Nucleus accumbens (tissue), 56 donors: Measurements from ENCODE around the gene NAT14.

Experiments
- DNase-seq, 56 donors: peaks; one replicate each; lab custom pipeline; 2025; lab: John Stamatoyannopoulos, UW

Gene NAT14

DNA sequence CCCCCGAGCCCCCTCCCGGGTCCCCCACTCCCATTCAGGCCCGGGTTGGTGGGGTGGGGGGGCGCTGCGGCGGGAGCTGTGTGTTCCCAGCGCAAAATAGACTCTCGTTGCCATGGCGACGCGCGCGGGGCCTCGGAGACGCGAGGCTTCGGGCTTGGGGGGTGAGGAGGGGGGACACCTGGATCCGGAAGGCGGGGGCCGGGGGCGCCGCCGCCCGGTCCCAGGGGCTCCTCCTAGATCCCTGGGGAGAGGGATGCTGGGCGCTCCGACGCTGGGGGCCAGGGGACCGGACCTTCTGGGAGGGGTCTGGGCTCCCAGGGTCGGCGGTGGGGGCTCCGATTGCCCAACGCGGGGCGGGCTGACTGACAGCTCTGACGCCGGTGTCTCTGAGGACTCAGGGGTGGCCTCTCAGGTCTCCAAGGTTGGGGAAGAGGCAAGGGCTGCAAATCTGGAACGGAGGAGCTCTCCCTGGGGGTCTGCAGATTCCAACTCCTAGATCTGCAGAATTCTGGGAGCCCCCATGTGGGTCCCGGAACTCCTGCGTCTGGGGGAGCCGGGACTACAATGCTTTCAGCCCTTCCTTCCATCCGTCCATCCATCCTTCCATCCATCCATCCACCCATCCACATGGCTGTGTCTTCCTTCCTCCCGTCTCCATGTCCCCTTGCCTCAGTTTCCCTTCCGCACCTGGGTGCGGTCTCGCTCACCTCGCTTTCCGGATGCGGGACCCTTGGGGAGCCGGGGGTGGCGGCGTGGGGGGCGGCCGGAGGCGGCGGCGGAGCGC lies 32.8 kb upstream of the NAT14 start:
- peak in 48 of 56 donors; percentile 13 to 84 (median 54) for DNase-seq

DNA sequence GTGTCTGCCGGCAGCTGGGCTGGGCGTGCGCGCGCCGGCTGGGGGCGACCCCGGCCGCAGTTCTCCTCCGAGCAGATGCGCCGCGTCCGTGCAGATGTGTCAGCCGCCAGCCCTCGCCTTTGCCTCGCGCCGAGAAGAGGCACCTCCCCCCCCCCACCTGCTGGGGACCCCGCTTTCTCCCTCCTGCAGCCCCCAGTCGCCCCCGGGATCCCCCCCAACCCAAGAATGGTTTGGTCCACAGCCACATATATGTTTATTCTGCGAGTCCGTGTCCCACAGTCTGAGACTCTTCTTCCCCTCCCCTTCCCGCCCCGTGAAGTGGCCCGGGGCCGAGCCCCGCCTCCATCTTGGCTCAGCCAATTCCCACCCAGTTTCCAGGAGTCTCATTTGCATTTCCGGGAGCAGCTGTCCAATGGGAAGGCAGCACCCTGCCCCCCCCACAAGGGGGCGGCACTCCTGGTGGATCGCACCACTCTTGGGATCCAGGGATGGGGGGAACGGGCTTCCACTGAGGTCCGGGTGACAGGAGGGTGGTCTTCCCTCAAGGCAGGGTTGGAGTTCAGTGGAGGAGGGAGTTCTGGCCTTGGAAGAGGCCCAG lies 32.1 kb upstream of the NAT14 start:
- peak; percentile 47 to 98 (median 94) for DNase-seq

GRCh38 chr19:55453511-55454260 lies 31.3 kb upstream of the NAT14 start:
- DNase-seq, result no peak

DNA sequence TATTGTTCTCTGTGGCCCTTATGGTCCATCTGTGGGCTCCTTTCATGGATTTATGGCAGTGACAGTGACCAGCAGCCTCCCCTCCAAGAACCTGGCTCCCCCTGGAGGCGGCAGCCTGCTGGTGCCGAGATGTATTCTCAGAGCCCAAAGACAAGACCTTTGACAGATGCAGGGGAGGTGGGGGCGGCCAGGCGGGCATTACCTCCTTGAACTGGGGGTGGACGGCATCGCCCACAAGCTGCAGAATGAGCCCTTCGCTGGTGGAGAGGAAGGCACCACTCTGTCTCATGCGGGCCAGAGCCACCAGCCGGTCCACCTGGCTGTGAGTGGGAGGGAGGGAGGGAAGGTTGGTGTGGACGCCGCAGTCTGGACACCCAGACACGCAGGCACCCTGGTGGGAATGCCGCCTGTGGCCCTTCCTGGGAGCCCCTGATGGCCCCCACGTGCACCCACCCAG lies 30.2 kb upstream of the NAT14 start:
- peak in 47 of 56 donors; percentile 10 to 76 (median 38) for DNase-seq

DNA sequence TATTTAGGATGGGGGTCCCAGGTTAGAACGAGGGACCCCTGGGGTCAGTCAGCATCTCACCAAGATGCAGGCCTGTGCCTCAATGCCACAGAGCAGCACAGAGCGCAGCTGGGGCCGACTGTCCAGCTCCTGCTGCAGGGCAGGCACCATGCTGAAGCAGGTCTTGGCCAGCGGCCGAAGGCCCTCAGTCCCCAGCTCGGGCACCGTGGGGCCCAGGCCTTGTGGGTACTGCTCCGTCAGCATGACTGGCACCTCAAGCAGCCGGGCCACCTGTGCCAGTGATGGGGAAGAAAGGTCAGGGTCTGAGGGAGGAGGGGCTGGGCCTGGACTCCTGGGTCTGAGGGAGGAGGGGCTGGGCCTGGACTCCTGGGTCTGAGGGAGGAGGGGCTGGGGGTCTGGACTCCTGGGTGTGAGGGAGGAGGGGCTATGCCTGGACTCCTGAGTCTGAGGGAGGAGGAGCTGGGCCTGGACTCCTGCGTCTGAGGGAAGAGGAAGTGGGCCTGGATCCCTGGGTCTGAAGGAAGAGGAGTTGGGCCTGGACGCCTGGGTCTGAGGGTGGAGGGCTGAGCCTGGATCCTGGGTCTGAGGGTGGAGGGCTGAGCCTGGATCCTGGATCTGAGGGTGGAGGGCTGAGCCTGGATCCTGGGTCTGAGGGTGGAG lies 29.3 kb upstream of the NAT14 start:
- no peak for DNase-seq

GRCh38 chr19:55456347-55456746 lies 28.6 kb upstream of the NAT14 start:
- DNase-seq, result no peak

- no peak for DNase-seq
Measured at GRCh38 chr19:55457683-55458457, 27.1 kb upstream of the NAT14 start.

- DNase-seq, result no peak
Measured at GRCh38 chr19:55459551-55459949, 25.4 kb upstream of the NAT14 start.

- DNase-seq, result peak in 2 of 56 donors; percentile 17 to 33
Measured at GRCh38 chr19:55459950-55460657, 24.9 kb upstream of the NAT14 start.

GRCh38 chr19:55460670-55461258 lies 24.2 kb upstream of the NAT14 start:
- DNase-seq, result peak in 35 of 56 donors; percentile 20 to 64 (median 40)

DNA sequence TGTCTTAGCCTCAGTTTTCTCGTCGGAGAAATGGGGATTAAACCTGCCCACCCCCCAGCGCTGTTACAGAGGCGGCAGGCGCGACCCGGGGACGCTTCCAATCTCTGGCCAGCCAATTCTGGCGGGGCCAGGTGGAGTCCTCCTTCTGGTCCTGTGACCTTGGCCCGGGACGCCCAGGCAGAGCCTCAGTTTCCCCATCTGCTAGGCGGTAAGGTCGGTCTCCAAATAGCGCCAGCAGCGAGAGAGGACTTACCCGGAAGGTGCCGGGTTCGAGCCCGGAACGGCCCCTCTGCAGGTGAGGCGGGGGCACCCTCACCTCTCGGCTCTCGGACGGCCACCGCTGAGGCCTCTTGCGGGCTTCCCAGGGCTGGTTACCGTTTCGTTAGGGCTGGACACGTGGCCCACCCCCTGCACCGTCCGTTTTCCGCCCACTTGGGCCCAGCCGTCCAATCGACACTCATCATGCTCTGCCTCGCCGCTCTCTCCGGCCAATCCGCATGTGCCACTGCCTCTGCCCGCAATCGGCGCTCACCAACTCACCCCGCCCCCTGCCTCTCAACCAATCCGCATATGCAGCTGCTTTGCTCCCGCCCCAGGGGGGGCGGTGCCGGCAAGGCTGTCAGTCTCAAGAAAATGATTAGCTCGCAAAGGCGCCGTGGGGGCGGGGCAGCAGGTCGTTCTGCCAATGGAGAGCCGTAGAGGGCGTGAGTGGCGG lies 23.6 kb upstream of the NAT14 start, which contains the start of gene ISOC2:
ISOC2 (minus strand) TSS at position 384 of the 715 bp plus-strand sequence. CDS start 5,156 bp downstream, outside the sequence.
- peak; percentile 87 to 100 (median 99) for DNase-seq

DNA sequence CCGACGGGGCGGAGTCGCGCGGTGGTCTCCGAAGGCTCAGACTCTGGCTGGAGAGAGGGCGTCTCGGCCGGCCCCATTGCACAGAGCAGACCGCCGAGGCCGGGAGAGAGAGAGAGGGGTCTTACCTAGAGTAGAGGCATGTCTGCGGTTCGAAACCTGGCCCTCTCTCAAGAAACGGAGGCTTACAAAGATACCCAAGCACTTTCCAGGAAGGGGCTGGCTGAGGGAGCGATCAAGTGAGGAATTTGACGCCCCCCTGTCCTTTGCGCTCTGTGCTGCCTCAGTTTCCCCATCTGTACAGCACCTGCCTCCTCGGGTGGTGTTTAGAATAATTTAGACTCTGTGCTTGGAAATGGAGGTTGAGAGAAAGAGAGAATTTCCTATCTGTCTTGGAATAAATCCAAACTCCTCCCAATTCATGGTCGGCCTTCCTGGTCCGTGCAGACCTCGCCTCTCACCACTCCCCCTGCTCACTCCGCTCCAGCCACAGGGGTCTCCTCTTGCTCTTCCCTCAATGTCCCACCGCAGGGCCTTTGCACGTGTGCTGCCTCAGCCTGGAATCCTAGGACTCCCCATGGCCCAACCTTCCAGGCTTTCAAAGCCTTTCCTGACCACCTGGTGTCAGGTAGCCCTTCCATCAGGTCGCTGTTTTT lies 22.9 kb upstream of the NAT14 start:
- no peak for DNase-seq

GRCh38 chr19:55462722-55463121 lies 22.3 kb upstream of the NAT14 start:
- DNase-seq, result no peak

- no peak for DNase-seq
Measured at GRCh38 chr19:55463583-55464031, 21.4 kb upstream of the NAT14 start.

DNA sequence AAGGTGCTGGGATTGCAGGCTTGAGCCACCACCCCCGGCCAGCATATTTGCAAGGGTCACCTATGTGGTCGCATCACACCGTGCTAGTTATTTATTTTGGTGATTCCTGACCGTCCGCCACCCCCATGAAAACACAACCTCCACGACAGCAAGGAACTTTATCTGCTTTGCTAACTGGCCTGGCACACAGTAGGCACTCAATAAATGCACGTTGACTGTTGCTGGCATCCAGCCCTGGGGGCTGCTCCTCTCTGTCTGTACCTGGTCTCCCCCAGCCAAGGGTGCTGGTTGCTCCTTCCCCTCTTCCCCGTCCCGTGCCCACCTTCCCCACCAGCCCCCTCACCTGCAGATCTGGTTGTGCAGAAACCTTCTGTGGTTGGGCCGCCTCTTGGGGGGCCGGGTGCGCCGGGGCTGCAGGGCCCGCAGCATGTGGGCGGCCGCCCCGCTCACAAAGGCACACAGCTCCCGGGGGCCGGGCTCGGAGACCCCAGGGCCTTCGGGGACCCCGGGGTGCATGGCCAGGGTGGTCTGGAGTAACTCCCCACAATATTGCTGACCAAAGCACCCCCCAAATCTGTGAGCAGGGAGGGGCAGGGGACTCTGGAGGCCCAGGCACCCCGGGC lies 20.8 kb upstream of the NAT14 start:
- DNase-seq, result no peak

DNA sequence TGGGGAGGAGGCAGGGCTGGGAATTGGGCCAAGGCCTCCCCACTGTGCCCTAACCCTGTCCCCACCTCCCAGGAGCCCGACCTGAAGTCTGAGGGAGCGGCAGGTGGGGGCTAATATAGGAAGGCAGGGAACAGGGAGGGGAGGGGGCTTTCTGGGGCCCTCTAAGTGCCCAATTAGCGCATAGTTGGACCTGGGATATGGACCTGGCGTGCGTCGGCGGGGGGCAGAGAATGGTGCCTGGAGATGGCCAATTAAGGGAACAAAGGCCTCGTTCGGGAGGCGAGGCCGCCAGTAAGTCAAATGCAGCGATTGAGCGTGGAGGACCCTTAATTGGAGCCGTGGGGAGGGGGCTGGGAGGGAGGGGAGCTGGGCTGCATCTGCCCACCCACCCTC lies 20.3 kb upstream of the NAT14 start, which contains the start of gene C19orf85:
C19orf85 (minus strand) TSS at position 90 of the 393 bp plus-strand sequence. CDS start 197 bp downstream, outside the sequence.
- DNase-seq, result no peak
